Esophagus squamous epithelium (tissue), 4 donors: ENCODE data around the gene RELN.

Source experiments
- CTCF ChIP-seq, 6 experiments: fragments of 450-650 bp in 4 of 6; fragments of 200-600 bp in 2 of 6; sonication (generic) in 2 of 6; IDR thresholded peaks; one replicate each; pipeline ENCODE4 v1.5.1; 2016 to 2019; ENCODE audit warnings: antibody characterized with exemption in 6 of 6, mild to moderate bottlenecking in 4 of 6, moderate library complexity in 4 of 6
- POLR2A ChIP-seq, 4 donors: fragments of 450-650 bp; IDR thresholded peaks; one replicate each; pipeline ENCODE4 v1.6.1; 2017; ENCODE audit warnings: antibody characterized with exemption in 4 of 4, mild to moderate bottlenecking in 4 of 4, moderate library complexity in 3 of 4

- TF ChIP-seq CTCF (IDR thresholded peaks at IDR 0.05): no peak
- TF ChIP-seq POLR2A (IDR thresholded peaks at IDR 0.05): no peak
These were observed 42.3 kb downstream of the RELN start for GRCh38 chr7:103947026-103947655.
